ENCODE results near the gene ACAD10.
"Not testable (repeated sequence)": the region's sequence is repeated elsewhere in the genome, so short reads cannot be mapped to it uniquely, and the experiment has no call there.

ACAD10 gene

GRCh38 chr12:111753144-111753881 lies 67.5 kb downstream of the ACAD10 start:
- DNase-seq (ENCODE audit: low read depth): peak; percentile 62

GRCh38 chr12:111754671-111755070 lies 68.8 kb downstream of the ACAD10 start:
- DNase-seq (ENCODE audit: low read depth): no peak

GRCh38 chr12:111756196-111756595 lies 70.3 kb downstream of the ACAD10 start:
- no peak for DNase-seq (ENCODE audit: low read depth)

- no peak for DNase-seq (ENCODE audit: low read depth)
Observed at GRCh38 chr12:111756681-111757080, 70.8 kb downstream of the ACAD10 start.

GRCh38 chr12:111757361-111758119 lies 71.7 kb downstream of the ACAD10 start:
- peak; percentile 71 for DNase-seq (ENCODE audit: low read depth)

GRCh38 chr12:111758120-111758561 lies 72.3 kb downstream of the ACAD10 start:
- no peak for DNase-seq (ENCODE audit: low read depth)

GRCh38 chr12:111759271-111759670 lies 73.4 kb downstream of the ACAD10 start:
- no peak for DNase-seq (ENCODE audit: low read depth)

GRCh38 chr12:111759991-111760390 lies 74.1 kb downstream of the ACAD10 start:
- DNase-seq (ENCODE audit: low read depth): no peak

- DNase-seq (ENCODE audit: low read depth): no peak
Observed at GRCh38 chr12:111761099-111761498, 75.2 kb downstream of the ACAD10 start.

GRCh38 chr12:111761706-111762105 lies 75.9 kb downstream of the ACAD10 start:
- no peak for DNase-seq (ENCODE audit: low read depth)

- DNase-seq (ENCODE audit: low read depth): not testable (repeated sequence)
Observed at GRCh38 chr12:111763552-111763951, 77.7 kb downstream of the ACAD10 start.

- no peak for DNase-seq (ENCODE audit: low read depth)
Observed at GRCh38 chr12:111764120-111764821, 78.4 kb downstream of the ACAD10 start.

GRCh38 chr12:111766608-111767361 lies 80.9 kb downstream of the ACAD10 start, which contains the start of gene ALDH2:
Gene ALDH2, plus strand, starts transcription at chr12:111766933. Its CDS starts 50 bp downstream, at chr12:111766983.
- DNase-seq (ENCODE audit: low read depth): peak; percentile 78

GRCh38 chr12:111767362-111768158 lies 81.7 kb downstream of the ACAD10 start:
- DNase-seq (ENCODE audit: low read depth): peak; percentile 45

GRCh38 chr12:111768159-111768895 lies 82.5 kb downstream of the ACAD10 start:
- no peak for DNase-seq (ENCODE audit: low read depth)

GRCh38 chr12:111769599-111769998 lies 83.7 kb downstream of the ACAD10 start:
- no peak for DNase-seq (ENCODE audit: low read depth)

GRCh38 chr12:111773801-111774551 lies 88.1 kb downstream of the ACAD10 start:
- peak; percentile 84 for DNase-seq (ENCODE audit: low read depth)

- DNase-seq (ENCODE audit: low read depth): peak; percentile 63
Observed at GRCh38 chr12:111775205-111776193, 89.6 kb downstream of the ACAD10 start.

Data from EH (cell line).